Eye (tissue), 1 donor: ENCODE measurements around the gene DPF3.

ENCODE experiments used
- DNase-seq: peaks from one replicate; pipeline ENCODE4 v3.0.0-alpha.2; 2015

Gene DPF3

GRCh38 chr14:72611506-72611905 lies 282.4 kb downstream of the DPF3 start:
- DNase-seq = no peak

GRCh38 chr14:72610831-72611200 lies 283.1 kb downstream of the DPF3 start:
- DNase-seq = no peak

GRCh38 chr14:72610096-72610830 lies 283.6 kb downstream of the DPF3 start:
- no peak for DNase-seq

- no peak for DNase-seq
Observed at GRCh38 chr14:72609205-72609916, 284.5 kb downstream of the DPF3 start.

GRCh38 chr14:72608391-72609204 lies 285.3 kb downstream of the DPF3 start:
- peak; percentile 20 for DNase-seq

- peak; percentile 29 for DNase-seq
Observed at GRCh38 chr14:72607386-72608130, 286.3 kb downstream of the DPF3 start.

- DNase-seq = no peak
Observed at GRCh38 chr14:72606879-72607278, 287.0 kb downstream of the DPF3 start.

- DNase-seq = no peak
Observed at GRCh38 chr14:72605921-72606220, 288.0 kb downstream of the DPF3 start.

- no peak for DNase-seq
Observed at GRCh38 chr14:72605096-72605920, 288.6 kb downstream of the DPF3 start.

GRCh38 chr14:72604133-72604532 lies 289.8 kb downstream of the DPF3 start:
- DNase-seq = no peak

- no peak for DNase-seq
Observed at GRCh38 chr14:72603639-72604038, 290.3 kb downstream of the DPF3 start.

GRCh38 chr14:72600551-72601330 lies 293.2 kb downstream of the DPF3 start:
- no peak for DNase-seq

GRCh38 chr14:72599579-72600470 lies 294.1 kb downstream of the DPF3 start:
- DNase-seq = no peak

GRCh38 chr14:72598306-72598705 lies 295.6 kb downstream of the DPF3 start:
- DNase-seq = no peak

GRCh38 chr14:72597252-72598233 lies 296.4 kb downstream of the DPF3 start:
- DNase-seq = no peak

GRCh38 chr14:72595152-72595862 lies 298.6 kb downstream of the DPF3 start:
- no peak for DNase-seq

GRCh38 chr14:72594099-72594901 lies 299.6 kb downstream of the DPF3 start:
- no peak for DNase-seq
